K562 (cell line): ENCODE results near the gene MYG1. TPM values are rescaled to one million over a fixed set of nuclear protein-coding genes. Genes with fewer than 3 reads are reported as not detected.

Source experiments
- AFF4 ChIP-seq: sonication (generic); formaldehyde crosslinking; IDR thresholded peaks from 2 replicates; pipeline ENCODE4 v1.8.0; 2023; ENCODE audit warnings: mild to moderate bottlenecking, missing genetic modification reagents
- CCAR2 ChIP-seq: fragments of 200-400 bp; formaldehyde crosslinking; IDR thresholded peaks from 2 replicates; pipeline ENCODE4 v1.6.1; 2017; ENCODE audit warnings: mild to moderate bottlenecking, low read depth, low read length
- CXXC5 ChIP-seq: fragments of 250-450 bp; sonication (Bioruptor Pico); IDR thresholded peaks from 2 replicates; pipeline ENCODE4 v1.8.0; 2022; ENCODE audit warnings: inconsistent platforms, mild to moderate bottlenecking, moderate library complexity
- ELF4 ChIP-seq: fragments of 450-650 bp; formaldehyde crosslinking; IDR thresholded peaks from 2 replicates; pipeline ENCODE4 v1.4.0; 2022; ENCODE audit warnings: missing genetic modification characterization
- EWSR1 ChIP-seq: fragments of 450-650 bp; IDR thresholded peaks from 2 replicates; pipeline ENCODE4 v1.6.1; 2018; ENCODE audit warnings: borderline replicate concordance, mild to moderate bottlenecking, low read depth, moderate library complexity; ENCODE audit not compliant: partially characterized antibody
- JUN ChIP-seq, 2 experiments: sonication (generic) in 1 of 2; formaldehyde crosslinking in 1 of 2; IDR thresholded peaks; 2 replicates each; pipeline versions ENCODE4 v1.6.1 to v1.8.0; 2012 to 2022; ENCODE audit warnings: borderline replicate concordance in 2 of 2, mild to moderate bottlenecking in 2 of 2, improper control_type of control experiment in 1 of 2, low read depth in 1 of 2, low read length in 1 of 2, missing genetic modification reagents in 1 of 2
- JUNB ChIP-seq: fragments of 450-650 bp; formaldehyde crosslinking; conservative IDR thresholded peaks from 2 replicates; pipeline ENCODE4 v1.4.0; 2020; ENCODE audit warnings: mild to moderate bottlenecking
- MLLT1 ChIP-seq, 2 experiments: fragments of 450-650 bp; IDR thresholded peaks; 2 replicates each; pipeline ENCODE4 v1.6.1; 2016
- MTF1 ChIP-seq: fragments of 250-450 bp; sonication (Bioruptor Pico); IDR thresholded peaks from 2 replicates; pipeline ENCODE4 v1.9.0; 2021; ENCODE audit warnings: moderate library complexity, mild to moderate bottlenecking, inconsistent platforms, borderline replicate concordance
- NR2C1 ChIP-seq, 2 experiments: fragments of 450-650 bp; IDR thresholded peaks; 2 replicates each; pipeline ENCODE4 v1.6.1; 2017; ENCODE audit warnings: mild to moderate bottlenecking in 2 of 2, antibody characterized with exemption in 1 of 2, inconsistent platforms in 1 of 2, missing compliant biosample characterization in 1 of 2, missing genetic modification characterization in 1 of 2
- NUFIP1 ChIP-seq: fragments of 450-650 bp; IDR thresholded peaks from 2 replicates; pipeline ENCODE4 v1.6.1; 2018; ENCODE audit not compliant: partially characterized antibody
- POU5F1 ChIP-seq: fragments of 150-350 bp; IDR thresholded peaks from 2 replicates; pipeline ENCODE4 v1.6.1; 2014; ENCODE audit warnings: borderline replicate concordance, low read length, low read depth, mild to moderate bottlenecking; ENCODE audit not compliant: partially characterized antibody
- PREB ChIP-seq: sonication (generic); formaldehyde crosslinking; IDR thresholded peaks from 2 replicates; pipeline ENCODE4 v1.8.1; 2023; ENCODE audit warnings: mild to moderate bottlenecking, missing genetic modification reagents
- SMARCA5 ChIP-seq: fragments of 450-650 bp; IDR thresholded peaks from 2 replicates; pipeline ENCODE4 v1.6.1; 2016
- SMC3 ChIP-seq: conservative IDR thresholded peaks from 2 replicates; pipeline ENCODE4 v1.6.1; 2011; ENCODE audit warnings: low read depth, low read length, improper control_type of control experiment; ENCODE audit not compliant: insufficient read depth
- SUPT5H ChIP-seq: fragments of 450-650 bp; IDR thresholded peaks from 2 replicates; pipeline ENCODE4 v1.6.1; 2016
- TBP ChIP-seq: optimal IDR thresholded peaks from 2 replicates; pipeline ENCODE3; 2011; ENCODE audit warnings: low read depth, low read length, improper control_type of control experiment
- ZBTB1 ChIP-seq: sonication (generic); formaldehyde crosslinking; IDR thresholded peaks from 2 replicates; pipeline ENCODE4 v1.8.1; 2023; ENCODE audit warnings: missing genetic modification reagents, low read depth, mild to moderate bottlenecking, borderline replicate concordance
- ZBTB34 ChIP-seq: fragments of 250-450 bp; sonication (Bioruptor Pico); IDR thresholded peaks from 2 replicates; pipeline ENCODE4 v1.8.0; 2021; ENCODE audit warnings: mild to moderate bottlenecking, moderate library complexity
- polyA plus RNA-seq, 8 experiments: library from polyadenylated mRNA; depleted of rRNA in 4 of 8; stranded (reverse) in 5 of 8; unstranded in 3 of 8; fragments of >200 nt; fragmentation: Nextera tagmentation in 2 of 8; fragmentation: Illumina TruSeq in 1 of 8; extraction: Ambion mirVana in 2 of 8; extraction: Trizol in 1 of 8; gene quantifications; 2 replicates each; pipeline versions ENCODE4 v1.2.1 to v1.2.3, GENCODE V29; 2011 to 2014; ENCODE audit warnings: inconsistent platforms in 1 of 8, missing spikeins in 1 of 8
- total RNA-seq, 7 experiments: library from RNA; depleted of rRNA in 6 of 7; stranded (reverse); fragments of >200 nt in 6 of 7; fragmentation: Illumina TruSeq in 2 of 7; extraction: Trizol in 2 of 7; gene quantifications; 2 replicates each; pipeline versions ENCODE4 v1.2.1 to v1.2.3, GENCODE V29; 2011 to 2021; ENCODE audit warnings: low replicate concordance in 1 of 7

MYG1 gene
- total and polyA plus RNA-seq, 9 of the 15 experiments (the other 6 are each of a cell fraction or from before 2014, with no cell fraction given), result 0.45 to 5.6 (median 2.1) TPM

GRCh38 chr12:53295070-53295890 lies 4.2 kb upstream of the MYG1 start, which contains the start of gene PFDN5 (continued):
- TF ChIP-seq JUNB, result no peak
- no peak for TF ChIP-seq CCAR2
- TF ChIP-seq SMC3, result no peak
- TF ChIP-seq CXXC5, result peak; percentile 60; the same call in 1 of the 2 replicates
- no peak for TF ChIP-seq ELF4 (CRISPR knock-in tag)
- TF ChIP-seq TBP, result peak; percentile 84
- no peak for TF ChIP-seq PREB (CRISPR knock-in tag)
- peak in 1 of 2 experiments; percentile 54; a peak in 1 of 4 replicates for TF ChIP-seq MLLT1 (IDR thresholded peaks at IDR 0.05)
- TF ChIP-seq JUN (IDR thresholded peaks at IDR 0.05; ENCODE audit: borderline replicate concordance, low read depth, low read length), result peak; percentile 47; the same call in 1 of the 2 replicates
- no peak for TF ChIP-seq JUN (CRISPR knock-in tag; IDR thresholded peaks at IDR 0.05; ENCODE audit: borderline replicate concordance)
- peak; percentile 92 for TF ChIP-seq SUPT5H
- peak; percentile 23 for TF ChIP-seq POU5F1
- TF ChIP-seq SMARCA5, result 0 out of 2 replicates have a peak, but pooled peaks have one; percentile 28
- no peak for TF ChIP-seq AFF4 (CRISPR knock-in tag)
- TF ChIP-seq NUFIP1, result no peak
- no peak for TF ChIP-seq MTF1 (CRISPR knock-in tag)
- TF ChIP-seq EWSR1, result no peak
- TF ChIP-seq ZBTB1 (CRISPR knock-in tag), result no peak
- TF ChIP-seq NR2C1 (IDR thresholded peaks at IDR 0.05), result peak; percentile 70
- no peak for TF ChIP-seq NR2C1 (tag; IDR thresholded peaks at IDR 0.05)
- TF ChIP-seq ZBTB34, result no peak
